GM18507 (cell line): ENCODE results near the gene GAREM1.
"Not testable (repeated sequence)": the region's sequence is repeated elsewhere in the genome, so short reads cannot be mapped to it uniquely, and the experiment has no call there.

Experiments
- DNase-seq: peaks from one replicate; pipeline ENCODE4 v3.0.0; 2011; ENCODE audit warnings: low read depth; ENCODE audit not compliant: insufficient read length; ENCODE audit errors: extremely low spot score
- FAIRE-seq: peaks from 2 replicates; lab custom pipeline; 2011; peaks lifted over from hg19 to GRCh38; lab: Jason Lieb, UNC

GAREM1 gene

DNA sequence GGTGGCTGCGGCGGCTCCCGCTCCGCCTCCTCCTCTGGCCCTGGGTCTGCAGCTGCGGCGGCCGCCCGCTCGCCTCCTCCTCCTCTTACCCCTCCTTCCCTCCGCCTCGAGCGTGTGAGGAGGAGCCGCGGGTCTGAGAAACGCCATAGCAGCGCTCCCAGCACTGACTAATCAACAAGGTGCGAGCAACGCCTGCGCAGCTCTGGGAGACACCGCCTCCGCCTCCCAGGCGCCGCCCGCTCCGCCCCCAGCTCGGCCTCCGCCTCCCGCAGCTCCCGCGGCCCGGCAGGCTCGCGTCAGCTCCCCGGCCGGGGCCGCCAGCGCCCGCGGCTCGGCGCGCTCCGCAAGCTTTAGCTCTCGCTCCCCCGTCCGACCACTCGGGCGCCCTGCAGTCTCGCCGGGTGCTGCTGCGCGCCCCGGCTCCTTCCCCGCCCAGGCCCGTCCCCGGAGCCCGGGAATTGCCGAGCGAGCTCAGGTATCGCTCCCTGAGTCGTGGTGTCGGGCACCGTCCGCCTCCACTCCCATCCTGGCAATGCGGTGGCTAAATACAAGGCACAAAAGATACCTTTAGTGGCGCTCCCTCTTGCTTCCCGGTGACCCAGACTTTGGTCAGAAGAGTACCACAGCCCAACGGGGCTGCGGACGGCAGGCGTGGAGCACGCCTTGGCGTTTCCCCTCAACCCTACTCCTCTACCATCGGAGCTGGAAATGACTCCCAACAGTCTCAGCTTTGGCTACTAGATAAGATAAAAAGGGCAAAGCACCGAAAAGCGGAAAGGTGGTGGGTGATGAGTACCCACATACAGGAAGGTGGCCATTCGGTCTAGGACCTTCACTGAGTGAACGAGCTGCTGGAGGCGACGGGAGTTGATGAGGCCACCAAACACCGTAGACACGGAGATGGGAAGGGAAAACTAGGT is at the start of gene GAREM1:
GAREM1 (minus strand) TSS at position 169 of the 920 bp plus-strand sequence. CDS start 454 bp downstream, outside the sequence.
- peak; percentile 86 for FAIRE-seq
- DNase-seq, result peak; percentile 75

DNA sequence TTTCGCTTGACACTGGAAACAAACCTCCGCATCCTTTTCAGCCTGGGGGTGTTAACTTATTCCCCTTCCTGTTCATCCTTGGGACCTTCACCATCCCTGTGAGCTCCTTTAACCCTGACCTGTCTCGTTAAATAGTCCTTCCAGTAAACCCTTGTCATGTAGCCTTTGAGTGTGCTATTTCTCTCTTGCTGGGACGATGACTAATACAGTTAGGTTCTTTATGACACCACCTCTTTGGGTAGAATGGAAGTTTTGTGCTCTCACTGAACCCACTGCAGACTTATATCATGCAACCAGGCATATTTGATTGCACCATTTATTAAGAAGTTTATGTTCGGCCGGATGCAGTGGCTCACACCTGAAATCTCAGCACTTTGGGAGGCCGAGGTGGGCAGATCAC is 40.5 kb upstream of the GAREM1 start:
- no peak for FAIRE-seq
- DNase-seq, result no peak

DNA sequence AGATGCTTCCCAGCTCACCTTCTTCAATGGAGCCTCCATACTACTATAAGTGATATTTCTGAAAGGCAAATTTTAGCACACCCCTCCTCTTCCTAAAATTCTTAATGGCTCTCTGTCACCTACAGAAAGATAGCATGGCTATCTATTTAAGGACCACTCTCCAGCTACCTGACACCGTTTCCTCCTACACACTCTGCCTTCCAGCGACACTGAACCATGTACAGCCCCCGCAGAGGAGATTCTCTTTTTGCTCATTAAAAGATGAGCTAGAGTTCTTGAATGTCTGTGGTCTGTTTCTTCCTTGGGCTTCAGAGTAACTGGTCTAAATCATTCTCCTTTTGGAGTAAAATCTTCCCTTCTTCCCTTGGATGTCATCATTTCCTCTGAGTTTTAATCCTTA is 38.4 kb upstream of the GAREM1 start:
- FAIRE-seq, result no peak
- DNase-seq, result no peak

DNA sequence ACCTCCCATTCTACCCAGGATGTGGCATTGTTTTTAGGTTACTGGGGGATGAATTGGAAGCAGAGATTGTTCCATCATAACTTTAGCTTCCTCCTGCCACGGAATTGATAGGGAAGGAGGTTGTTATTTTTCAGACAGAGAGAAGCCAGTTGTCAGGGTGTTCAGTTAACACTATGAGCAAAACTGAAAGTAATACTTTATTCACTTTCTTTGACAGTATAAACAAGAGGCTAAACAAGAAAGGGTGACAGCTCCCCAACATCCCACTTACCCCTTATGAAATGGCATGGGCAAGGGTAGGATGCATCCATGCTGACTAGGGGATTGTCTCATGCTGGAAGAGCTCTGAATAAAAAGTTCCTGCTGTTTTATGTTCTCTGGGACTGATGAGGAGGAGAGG is 36.4 kb upstream of the GAREM1 start:
- FAIRE-seq, result no peak
- no peak for DNase-seq

DNA sequence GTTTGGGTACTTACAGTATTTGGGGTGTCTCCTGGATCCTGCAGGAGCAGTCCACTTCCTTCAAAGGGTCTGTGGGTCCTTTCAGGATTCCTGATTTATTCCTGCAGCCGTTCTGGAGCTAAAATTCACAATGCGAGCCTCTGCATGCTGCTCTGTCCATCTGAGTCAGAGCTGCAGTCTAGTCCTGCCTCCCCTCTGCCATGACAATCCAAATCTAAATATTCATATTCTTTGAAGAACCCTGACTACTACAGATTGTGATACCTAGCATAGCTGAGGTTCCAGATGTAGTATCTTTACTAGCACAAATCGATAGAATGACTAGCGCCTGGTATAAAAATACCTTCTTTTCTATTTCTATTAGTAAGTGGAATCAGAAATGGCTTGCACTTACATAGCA is 31.3 kb upstream of the GAREM1 start:
- FAIRE-seq, result no peak
- no peak for DNase-seq

DNA sequence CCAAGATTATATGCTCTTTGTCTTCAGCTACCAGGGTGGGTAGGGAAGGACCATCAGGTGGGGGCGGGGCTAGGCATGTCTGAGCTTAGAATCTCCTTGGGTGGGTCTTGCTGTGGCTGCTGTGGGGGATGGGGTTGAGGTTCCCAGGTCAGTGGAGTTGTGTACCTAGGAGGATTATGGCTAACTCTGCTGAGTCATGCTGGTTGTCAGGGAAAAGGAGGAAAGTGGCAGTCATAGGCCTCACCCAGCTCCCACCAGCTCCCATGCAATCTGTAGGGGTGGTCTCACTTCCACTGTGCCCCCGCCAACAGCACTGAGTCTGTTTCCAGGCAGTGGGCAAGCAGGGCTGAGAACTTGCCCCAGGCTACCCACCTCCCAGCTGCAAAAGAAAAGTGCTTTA is 30.6 kb upstream of the GAREM1 start:
- not testable (repeated sequence) for FAIRE-seq

DNA sequence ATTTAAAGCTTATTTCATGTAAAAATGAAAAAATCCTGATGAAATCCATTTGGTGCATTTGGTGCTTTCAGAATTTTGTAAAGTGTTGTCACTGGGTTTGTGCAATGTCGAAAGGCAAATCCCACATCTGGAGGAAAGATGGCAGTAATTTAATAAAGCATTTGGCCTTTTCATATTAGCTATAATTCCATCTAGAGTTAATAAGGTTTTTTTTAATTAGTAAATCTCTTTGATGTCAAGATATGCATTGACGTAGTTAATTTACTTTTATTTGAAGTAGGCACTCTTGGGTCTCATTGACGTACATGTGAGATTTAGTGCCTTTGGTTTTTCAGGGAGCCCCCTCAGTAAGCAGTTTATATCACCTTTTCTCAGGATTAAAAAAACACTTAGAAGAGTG is 12.3 kb upstream of the GAREM1 start:
- DNase-seq (no peak), FAIRE-seq (no peak)

More for the DNA sequence above, 30.6 kb upstream of the GAREM1 start:
- not testable (repeated sequence) for DNase-seq

DNA sequence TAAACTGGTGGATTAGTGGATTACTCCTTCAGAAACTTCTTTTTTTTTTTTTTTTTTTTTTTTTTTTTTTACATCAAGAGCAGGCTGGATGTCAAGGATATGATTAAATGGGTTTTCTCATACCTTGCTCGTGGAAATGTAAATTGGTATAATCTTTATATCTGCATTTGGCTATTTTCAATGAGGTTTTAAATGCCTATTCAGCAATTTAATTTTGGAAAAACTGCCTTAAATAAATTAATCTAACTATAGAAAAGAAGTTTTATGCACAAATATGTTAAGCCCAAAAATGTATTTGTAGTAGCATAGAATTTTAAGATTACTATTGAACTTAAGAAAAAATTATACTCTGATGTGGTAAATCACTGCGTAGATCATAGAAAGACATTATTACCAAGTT is 11.4 kb upstream of the GAREM1 start:
- FAIRE-seq (no peak), DNase-seq (no peak)

DNA sequence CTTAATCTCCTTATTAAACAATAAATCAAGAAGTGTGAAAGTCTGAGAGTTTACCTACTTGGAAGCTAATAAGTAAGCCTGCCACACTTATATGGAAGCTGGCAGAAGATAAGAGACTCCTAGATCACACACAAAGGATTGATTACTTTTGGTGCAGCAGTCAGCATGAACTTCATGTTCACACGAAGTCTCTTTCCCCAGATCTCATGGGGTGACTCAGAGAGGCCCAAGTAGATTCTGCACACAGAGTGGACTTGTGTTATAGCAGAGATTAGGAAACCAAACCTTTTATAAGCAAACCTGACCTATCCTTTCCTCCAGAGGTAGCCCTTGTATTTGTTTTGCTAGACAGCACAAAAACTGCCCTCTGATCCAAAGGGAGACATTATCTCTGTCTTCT is 9.9 kb upstream of the GAREM1 start:
- DNase-seq, result no peak
- no peak for FAIRE-seq

DNA sequence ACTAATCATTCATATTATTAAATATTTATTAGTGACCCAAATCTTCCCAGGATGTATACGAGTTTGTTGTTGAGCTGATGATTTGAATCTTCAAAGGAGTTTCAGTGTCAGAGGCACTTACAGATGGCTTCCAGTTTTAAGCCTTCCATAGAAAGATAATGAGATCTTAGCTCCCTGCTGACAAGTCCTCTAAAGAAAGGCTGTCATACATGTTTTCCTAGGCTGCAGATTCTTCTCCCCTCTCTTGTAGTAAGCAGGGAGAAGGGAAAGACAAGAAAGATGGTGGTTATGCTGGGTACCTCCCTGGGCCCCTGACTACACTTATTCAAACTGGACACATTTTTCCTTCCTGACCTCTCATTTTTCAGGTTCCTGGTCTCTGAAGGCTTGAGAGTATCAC is 8.1 kb upstream of the GAREM1 start:
- DNase-seq (no peak), FAIRE-seq (no peak)

DNA sequence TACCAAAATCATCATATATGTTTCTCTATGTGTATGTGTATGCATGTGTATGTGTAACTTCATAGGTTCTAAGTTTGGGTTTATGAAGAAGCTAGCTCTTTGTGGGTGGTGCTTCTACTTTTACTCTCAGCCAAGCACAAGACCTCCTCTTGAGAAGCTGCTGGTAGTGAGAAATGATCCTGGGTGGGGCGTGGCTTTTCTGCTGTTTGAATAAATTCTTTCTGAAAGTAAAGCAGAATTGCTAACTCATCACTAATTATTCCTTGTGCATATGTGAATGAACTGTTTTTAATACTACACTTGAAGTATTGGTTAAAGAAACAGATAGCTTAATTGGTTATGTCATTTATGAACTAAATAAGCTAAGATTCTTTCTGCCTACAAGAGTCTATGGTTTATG is 7.6 kb upstream of the GAREM1 start:
- FAIRE-seq, result no peak
- no peak for DNase-seq

DNA sequence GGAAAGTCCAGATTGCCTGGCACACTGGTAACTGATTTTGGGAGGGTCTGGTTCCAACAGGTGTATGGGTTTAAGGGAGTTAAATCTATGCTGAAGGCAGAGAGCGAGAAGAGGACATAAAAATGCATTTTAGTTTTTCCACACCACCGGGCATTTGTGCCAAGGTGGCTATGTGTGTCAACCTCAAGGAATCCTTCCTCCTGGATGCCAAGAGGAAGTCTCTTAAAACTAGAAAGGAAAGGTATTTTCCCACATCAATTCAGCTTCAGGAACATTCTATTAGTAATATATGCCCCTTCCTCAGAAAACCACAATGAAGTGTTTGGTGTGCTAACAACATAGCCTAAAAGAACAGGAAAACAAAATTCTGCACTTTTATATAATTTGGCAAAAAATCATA is 5.4 kb upstream of the GAREM1 start:
- FAIRE-seq, result no peak
- DNase-seq, result no peak

DNA sequence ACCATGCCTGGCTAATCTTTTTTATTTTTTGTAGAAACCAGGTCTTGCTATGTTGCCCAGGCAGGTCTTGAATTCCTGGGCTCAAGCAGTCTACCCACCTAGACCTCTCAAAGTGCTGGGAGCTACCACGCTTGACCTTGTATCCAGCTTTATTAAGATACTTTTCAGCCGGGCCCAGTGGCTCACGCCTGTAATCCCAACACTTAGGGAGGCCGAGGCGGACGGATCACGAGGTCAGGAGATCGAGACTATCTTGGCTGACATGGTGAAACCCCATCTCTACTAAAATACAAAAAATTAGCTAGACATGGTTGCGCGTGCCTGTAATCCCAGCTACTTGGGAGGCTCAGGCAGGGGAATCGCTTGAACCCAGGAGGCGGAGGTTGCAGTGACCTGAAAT is 4.4 kb upstream of the GAREM1 start:
- FAIRE-seq, DNase-seq: not testable (repeated sequence)

DNA sequence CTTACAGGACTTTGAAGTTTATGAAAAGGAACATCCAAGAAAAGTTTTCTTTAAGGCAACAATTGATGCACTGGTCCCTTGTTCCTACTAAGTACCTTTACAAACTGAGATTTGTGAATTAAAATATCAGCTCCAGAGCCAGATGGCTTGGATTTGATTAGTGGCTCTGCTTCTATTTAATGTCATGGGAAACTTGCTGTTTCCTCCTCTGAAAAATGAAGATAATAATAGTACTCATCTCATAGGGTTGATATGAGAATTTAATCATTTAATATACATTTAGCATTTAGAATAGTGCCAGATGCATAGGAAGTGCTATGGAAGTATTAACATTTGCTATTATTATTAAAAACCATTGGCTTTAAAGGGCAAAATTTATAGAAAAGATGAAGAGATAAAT is 2.6 kb upstream of the GAREM1 start:
- DNase-seq (no peak), FAIRE-seq (no peak)

DNA sequence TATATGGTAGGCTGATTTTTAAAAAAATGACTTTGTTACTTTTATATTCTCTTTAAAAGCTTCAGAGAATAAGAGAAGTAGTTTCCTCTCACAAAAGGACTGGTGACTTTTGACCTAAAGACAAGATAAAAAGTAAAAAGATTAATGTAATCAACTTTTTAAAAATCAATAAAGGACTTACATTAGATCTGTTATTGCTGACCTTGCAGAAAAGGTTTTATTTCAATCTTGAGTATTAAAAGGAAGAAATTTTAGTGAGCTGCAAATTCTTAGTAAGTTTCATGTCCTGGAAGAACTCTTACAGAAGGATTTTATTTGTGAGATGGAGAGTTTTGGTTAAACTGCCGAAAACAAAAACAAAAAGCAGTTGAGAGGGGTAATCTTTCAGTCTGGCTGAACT is 2.2 kb upstream of the GAREM1 start:
- FAIRE-seq, result no peak
- DNase-seq, result no peak

DNA sequence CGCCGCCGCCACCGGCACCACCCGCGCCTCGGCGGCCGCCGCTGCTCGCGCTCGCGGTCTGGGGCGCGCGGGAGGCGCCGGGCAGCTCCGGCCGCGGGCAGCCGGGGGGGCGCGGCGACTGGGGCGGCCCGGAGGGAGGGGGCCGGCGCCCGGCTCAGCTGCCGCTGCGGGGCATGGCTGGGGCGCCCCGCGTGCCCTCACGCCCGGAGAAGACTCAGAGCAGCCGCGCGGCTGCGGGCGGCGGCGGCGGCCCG is 295 bp downstream of the GAREM1 start:
- FAIRE-seq, result no peak
- no peak for DNase-seq

DNA sequence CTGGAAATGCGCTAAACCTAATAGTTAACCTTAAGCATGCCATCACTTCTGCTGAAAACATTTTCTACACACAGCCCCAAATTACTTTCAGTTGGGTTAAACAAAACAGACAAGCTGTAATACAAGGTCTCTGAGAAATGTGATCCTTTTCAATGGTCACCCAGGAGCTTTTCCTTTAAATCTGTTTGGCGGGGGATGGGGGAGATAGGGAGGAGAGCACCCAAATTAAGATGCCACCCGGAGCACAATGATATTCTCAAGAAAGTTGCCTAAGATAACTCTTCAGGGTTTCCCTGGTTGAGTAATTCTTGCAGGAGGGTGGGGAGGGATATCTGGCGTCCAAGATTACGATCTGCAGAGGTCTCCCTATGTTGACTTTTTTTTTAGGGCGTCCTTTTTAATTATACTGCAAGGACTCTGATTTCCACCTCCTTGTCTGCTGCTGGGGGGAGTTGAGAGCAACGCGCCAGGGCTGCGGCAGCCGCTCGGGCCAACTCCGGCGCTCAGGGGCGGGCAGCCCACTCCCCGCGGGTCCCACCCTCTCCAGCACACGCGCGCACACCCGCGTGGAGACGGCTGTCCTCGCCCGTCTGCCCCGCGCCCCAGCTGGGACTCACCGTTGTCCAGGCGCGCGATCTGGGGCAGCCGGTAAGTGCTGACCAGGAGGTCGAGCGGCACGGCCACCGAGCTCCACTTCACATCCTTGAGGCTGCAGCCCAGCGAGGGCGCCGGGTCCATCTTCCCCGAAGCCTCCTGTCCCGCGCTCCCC is 807 bp downstream of the GAREM1 start:
- FAIRE-seq, result no peak
- DNase-seq, result no peak

DNA sequence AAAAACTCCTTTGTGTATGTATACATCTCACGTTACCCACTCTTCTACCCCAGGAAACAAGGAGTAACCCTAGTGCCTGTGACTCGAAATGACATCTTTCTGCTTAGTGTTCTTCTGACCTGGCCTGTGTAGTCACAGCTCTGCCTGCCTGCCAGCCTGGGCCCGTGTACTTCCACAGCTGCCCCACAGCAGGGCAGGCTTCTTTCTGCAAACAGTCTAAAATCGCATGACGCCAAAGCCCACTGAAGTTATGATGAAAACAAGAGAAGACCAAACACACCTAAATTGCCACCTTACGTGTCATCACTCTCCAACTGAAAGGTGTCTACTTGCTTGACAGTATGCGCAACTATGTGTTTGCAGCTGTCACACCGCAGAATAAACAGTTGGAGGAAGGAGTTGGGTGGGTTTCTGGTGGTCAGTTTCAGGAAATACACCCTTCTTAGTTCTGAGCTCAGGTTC is 1.5 kb downstream of the GAREM1 start:
- FAIRE-seq, result no peak
- DNase-seq, result no peak

DNA sequence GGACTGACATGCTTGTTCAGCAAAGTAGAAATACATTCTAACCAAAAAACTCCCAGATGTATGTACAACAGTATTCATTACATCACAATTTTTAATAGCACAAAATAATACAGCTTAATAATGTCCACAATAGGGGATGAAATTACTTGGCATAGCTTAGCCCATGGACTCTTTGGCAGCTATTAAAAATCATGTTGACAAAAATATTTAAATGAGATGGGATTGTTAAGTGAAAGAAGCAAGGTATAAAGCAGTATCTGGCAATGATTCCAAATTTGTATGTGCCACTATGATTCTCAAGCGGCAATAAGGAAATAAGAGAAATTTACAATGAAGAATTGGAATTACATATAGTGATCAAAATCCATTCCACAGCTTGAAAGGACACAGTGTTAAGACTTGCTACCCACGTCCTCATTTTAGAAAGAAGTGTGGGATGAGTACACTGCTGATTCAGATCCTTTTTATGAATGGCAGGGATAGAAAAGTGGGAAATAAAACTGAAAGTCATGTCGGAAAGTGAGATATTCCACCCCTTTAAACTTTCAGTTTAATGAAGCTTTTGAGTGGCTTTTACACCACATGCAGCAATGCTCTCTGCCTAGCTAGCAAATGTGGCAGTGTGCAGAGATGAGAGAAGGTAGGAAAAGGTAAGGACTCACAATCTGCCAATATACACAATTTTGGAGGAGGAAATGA is 2.4 kb downstream of the GAREM1 start:
- FAIRE-seq (no peak), DNase-seq (no peak)

DNA sequence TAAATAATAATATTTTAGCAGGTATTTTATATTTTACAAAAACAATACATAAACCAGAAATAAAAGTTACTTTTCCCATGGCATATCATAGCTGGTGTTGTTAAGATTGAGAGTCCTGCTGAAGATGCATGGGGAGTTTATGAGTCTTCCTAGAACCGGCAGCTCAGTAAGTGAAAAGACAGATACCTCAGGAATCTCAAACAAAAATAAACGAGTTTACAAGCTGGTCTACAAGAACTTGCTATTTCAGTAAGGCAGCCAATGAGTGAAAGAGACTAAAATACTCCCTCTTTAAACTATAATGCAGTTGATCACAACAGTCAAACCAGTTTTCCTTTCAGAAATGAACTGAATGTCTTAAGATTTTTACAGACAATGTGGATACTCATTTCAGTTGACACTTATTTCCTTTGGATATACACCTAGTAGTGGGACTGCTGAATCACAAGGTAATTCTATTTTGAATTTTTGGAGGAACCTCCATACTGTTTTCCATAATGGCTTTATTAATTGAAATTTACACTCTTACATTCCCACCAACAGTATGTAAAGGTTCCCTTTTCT is 8.9 kb downstream of the GAREM1 start:
- DNase-seq (no peak), FAIRE-seq (no peak)
